Measurements from ENCODE around the gene EYA2.

The EYA2 gene

GRCh38 chr20:47073766-47074475 is 179.3 kb downstream of the EYA2 start:
- no peak for DNase-seq

GRCh38 chr20:47075263-47075662 is 180.6 kb downstream of the EYA2 start:
- DNase-seq: no peak

DNA sequence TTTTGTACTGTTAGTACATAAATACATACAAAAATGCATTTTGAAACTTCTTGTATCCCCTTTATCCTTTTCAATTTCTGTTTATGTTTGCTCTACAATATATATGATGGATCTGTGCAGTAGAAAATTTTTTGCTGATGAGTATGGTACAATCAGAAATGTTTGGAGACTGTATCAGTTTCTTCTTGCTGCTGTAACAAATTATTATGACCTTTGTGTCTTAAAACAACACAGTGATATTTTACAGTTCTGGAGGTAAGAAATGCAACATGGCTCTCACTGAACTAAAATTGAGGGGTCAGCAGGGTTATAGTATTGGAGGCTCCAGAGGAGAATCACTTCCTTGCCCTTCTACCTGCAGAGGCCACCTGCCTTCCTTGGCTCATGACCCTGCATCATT is 184.4 kb downstream of the EYA2 start:
- no peak for DNase-seq

DNA sequence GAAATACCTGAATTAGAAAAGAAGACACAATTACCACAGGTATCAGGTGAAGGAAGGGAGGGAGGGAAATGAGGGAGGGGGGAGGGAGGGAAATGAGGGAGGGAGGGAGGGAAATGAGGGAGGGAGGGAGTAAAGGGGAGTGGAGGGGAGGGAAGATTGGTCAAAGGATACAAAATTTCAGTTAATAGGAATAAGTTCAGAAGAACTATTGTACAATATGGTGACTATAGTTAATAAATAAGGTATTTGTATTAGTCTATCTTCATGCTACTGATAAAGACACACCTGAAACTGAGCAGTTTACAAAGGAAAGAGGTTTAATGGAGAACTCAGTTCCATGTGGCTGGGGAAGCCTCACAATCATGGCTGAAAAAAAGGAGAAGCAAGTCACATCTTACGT is 185.7 kb downstream of the EYA2 start:
- DNase-seq: no peak

DNA sequence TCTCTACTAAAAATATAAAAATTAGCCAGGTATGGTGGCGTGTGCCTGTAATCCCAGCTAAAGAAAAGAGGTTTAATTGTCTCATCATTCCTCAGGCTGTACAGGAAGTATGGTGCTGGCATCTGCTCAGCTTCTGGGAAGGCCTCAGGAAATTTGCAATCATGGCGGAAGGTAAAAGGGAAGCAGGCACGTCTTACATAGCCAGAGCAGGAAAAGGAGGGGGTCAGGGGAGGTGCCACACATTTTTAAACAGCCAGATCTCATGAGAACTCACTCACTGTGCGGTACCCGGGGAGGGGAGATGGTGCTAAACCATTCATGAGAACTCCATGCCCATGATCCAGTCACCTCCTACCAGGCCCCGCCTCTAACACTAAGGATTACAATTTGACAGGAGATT is 191.7 kb downstream of the EYA2 start:
- DNase-seq: no peak

GRCh38 chr20:47088335-47088734 is 193.7 kb downstream of the EYA2 start:
- no peak for DNase-seq

DNA sequence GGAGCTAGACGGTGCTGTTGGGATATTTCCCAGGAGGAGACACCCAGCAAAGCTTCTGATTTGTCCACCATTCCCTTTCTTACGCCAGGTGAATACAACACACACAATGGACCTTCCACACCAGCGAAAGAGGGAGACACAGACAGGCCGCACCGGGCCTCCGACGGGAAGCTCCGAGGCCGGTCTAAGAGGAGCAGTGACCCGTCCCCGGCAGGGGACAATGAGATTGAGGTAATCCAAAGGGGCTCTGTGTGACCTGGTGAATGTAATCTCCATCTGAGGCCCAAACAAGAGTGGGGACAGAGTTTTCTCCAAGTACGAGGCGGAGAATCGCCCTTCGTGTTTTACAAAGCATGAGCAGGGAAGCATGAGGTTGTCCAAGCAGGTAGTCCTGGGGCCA is 194.5 kb downstream of the EYA2 start:
- DNase-seq: no peak

- no peak for DNase-seq
Measured at GRCh38 chr20:47090835-47091234, 196.2 kb downstream of the EYA2 start.

- no peak for DNase-seq
Measured at GRCh38 chr20:47093320-47093966, 198.8 kb downstream of the EYA2 start.

- DNase-seq: no peak
Measured at GRCh38 chr20:47095690-47096089, 201.0 kb downstream of the EYA2 start.

DNA sequence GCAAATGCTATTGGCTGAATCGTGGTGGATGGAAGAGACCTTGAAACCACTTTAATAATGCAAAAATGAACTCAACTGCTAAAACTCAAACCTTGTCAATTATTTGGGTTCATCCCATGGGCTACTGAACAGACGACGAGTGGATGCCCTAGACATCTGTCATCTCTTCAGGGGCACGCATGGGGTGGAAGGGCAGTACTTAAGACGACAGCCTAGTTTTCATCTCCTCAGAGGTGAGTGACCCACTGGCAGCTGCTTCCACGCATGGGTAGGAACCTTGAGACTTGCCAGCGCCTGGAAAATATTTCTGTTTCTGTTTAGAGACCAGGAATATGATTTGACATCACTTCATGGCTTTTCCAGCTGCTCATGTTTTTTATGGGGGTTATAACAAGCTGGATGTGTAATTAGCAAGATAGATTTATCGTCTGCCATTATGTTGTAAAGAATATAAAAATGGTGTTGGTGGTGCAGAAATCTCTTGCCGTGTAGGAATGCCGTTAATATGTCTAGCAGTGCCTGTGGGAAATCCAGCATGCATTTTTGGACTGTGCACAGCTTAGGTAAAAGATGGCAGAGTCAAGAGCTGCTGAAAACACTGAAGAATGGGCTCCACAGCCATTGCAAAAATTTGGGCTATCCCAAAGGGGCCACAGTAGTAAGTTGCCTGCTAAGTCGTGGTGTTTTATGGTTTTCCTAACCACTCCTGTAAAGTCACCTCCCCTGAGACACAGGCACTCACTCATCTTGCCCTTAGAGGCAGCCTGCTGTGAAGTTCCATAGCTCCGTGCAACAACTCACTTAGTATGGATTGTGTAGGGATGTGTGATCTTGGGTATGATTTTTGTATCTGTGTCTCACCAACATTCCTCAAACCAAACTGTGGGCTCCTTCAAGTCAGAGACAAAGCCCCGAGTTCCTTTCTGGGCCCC is 203.3 kb downstream of the EYA2 start:
- no peak for DNase-seq

DNA sequence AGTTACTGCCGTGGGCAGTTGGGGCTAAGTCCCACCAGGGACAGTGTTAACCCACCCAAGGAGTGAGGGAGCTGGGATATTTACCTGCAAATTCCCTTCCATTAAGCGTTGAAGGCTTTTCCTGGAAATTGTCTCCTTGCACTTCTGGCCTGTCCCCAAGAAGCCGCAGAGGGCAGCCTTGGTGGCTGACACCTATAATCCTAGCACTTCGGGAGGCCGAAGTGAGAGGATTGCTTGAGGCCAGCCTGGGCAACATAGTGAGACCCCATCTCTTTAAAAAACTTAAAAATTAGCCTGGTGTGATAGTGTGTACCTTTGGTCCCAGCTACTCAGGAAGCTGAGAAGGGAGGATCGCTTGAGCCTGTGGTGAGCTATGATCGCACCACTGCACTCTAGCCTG is 204.4 kb downstream of the EYA2 start:
- DNase-seq: no peak

DNA sequence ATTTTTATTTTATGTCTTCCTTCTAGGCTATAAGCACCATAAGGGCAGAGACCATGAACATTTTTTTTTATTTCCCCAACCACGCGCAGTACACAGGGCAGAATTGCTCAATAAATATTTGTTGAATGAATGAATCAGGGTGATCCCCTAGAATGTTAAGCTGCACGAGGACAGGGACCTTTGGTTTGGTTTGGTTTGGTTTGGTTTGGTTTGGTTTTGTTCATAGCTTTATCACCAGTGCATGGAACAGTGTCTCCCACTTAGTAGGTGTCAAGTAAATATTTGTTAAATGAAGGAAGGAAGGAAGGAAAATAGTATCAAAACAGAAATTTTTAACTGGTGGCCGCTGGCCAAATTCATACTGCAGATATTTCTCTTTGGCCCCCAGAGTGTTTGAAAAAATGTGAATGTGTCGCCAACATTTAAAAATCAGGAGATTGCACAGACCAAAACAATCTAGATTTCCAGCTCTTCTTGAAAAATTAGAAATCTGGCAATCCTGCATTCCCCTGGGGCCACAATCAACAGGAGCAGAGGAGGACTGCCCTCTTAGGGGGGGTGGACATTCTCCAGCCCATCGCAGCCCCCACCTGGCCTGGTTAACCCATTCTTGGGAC is 205.3 kb downstream of the EYA2 start:
- DNase-seq: no peak

- no peak for DNase-seq
Measured at GRCh38 chr20:47102629-47103028, 208.0 kb downstream of the EYA2 start.

GRCh38 chr20:47106786-47107185 is 212.1 kb downstream of the EYA2 start:
- DNase-seq: no peak

DNA sequence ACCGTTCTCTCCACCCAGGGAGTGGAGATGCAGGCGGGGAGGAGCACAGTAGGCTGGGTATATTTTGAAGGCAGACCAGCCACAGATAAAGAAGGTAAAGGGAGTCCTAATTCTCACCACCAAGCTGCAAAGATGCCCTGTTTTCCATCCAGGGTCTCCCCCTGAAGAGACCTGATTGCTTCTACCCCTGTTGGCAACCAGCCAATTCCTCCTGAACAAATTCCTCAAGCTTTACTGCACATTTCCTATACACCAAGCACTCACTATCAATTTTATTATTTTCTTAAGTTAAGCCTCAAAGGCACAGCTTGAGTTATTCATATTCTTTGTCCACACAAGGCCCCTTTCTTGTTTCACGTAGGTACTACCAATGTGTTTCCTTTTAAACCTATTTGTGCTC is 214.4 kb downstream of the EYA2 start:
- no peak for DNase-seq

- no peak for DNase-seq
Measured at GRCh38 chr20:47110819-47111218, 216.2 kb downstream of the EYA2 start.

DNA sequence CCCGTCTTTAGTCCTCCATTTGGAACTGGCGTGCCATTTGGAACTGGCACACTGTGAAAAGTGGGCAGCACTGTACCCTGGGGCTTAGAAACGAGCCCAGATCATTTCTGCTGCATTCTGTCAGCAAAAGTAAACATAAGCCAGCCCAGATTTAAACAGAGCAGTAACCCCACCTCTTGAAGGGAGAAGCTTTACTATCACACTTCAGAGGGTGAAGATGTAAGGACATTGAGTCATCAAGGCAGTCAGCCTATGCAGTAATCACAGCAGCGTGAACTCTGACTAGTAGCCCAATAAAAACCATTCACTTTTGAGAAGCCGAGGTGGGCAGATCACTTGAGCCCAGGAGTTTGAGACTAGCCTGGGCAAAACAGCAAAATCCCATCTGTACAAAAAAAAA is 216.9 kb downstream of the EYA2 start:
- no peak for DNase-seq

DNA sequence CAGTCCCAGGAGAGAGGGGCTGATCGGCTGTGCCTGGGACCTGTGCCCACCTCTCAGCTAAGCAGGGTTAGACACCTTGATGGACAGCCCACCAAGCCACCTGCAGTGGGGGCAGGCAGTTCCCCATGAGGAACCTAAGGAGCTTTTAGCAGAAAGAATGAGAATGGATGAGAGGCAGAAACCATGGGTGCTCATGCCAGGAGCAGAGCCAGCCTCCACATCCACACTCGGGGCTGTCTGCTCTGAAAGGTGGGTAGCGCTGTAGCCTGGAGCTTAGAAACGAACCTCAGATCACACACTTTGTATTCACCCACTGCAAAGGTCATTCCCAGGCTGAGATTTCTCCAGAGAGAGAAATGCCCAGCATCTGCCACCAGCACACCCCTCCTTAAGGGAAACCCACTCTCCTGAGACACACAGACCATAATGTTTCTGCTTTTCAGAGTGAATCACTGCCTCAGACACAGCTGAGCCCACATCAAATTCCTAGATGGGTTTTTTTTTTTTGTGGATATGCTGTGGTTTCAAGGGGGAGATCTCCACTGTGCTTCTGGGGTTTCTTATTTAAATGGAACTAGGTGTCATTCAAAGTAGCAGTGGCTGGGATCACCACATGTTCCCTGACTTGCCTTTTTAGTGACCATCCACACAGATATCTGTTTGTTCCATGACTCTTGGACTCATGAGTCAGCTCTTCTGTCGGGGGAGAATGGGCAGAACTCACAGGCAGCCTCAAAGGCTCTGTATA is 218.9 kb downstream of the EYA2 start:
- DNase-seq: no peak

- DNase-seq: no peak
Measured at GRCh38 chr20:47115694-47116093, 221.1 kb downstream of the EYA2 start.

DNA sequence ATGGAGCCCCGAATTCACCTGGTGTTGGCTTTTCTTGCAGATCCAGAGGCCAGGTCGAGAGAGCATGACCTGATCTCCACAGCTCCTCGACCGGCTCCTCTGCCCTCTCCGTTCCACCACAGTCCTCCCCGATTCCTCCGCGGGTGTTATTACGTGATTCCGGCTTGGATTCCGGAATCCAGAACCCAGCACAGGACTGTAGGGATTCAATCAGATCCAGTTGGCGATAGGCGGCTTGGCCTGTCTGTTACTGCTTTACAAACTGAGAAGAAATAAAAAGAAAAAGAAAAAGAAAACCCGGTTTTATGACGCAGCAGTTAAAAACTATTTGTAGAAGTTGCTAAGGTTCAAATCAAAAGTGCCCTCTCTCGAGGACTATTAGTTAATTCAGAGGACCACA is 222.7 kb downstream of the EYA2 start:
- no peak for DNase-seq

DNA sequence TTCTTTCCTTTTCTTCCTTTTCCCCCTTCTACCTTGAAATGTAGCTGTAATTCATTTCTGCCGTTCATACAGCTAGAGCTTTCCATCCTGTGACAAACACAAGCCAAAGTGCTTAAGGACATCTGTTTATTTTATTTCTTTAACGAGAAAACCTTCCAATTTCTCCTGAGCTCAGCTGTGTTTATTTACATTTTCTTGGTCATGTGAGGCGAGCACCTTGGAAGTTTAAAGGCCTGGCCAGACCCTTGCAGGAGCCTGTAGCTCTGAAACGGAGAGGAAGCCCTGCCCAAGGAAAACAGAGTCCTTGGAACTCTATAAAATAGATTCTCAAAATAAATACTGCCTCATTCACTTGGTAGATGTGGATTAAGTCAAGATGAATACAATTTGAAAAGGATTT is 223.1 kb downstream of the EYA2 start:
- DNase-seq: no peak

DNA sequence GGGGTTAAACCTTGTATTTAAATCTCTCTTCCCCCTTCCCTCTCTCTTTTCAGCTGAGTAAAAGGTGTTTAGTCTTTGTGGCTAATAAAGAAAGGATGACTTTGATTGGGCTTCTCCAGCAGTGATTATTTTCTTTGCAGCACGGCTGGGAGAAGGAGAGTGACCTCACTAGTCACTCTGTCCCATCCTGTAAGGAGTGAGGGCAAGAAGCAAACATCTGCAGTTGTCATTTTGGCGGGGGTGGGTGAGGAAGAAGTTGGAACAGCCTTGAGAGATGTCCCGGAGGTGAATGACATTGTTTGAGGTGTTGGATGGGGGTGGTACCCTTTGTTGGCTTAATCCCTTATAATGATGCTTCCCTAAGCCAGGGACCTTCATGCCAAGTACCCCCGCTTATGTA is 223.6 kb downstream of the EYA2 start:
- no peak for DNase-seq

Data from activated naive CD4-positive, alpha-beta T cell treated with Interleukin-2 at 50 U/mL for 16 hours (primary cell).